A673 (cell line): Measurements from ENCODE around the gene LIMK1. TPM values are rescaled to one million over a fixed set of nuclear protein-coding genes. Genes with fewer than 3 reads are reported as not detected.

Source experiments
- BruUV-seq: library from RNA; stranded (reverse); fragments of 400-500 nt; replicated peaks from 2 replicates; lab custom pipeline; 2021; lab: Mats Ljungman, UMichigan
- CTCF ChIA-PET: fragments of 300-600 bp; sonication (Branson Sonifier 250); formaldehyde crosslinking; loops from one replicate; lab custom pipeline; 2022; ENCODE audit warnings: antibody characterized with exemption; lab: Charles Lee
- POLR2A ChIA-PET: fragments of 300-600 bp; sonication (Branson Sonifier 250); formaldehyde crosslinking; loops from one replicate; lab custom pipeline; 2022; ENCODE audit warnings: antibody characterized with exemption; ENCODE audit not compliant: low non-redundant PET; lab: Charles Lee
- DNase-seq: peaks from one replicate; pipeline ENCODE4 v3.0.0-alpha.2; 2015; ENCODE audit warnings: low spot score
- H3K27ac ChIP-seq: fragments of 200-600 bp; sonication (generic); 2 replicates; pipeline ENCODE4 v1.5.1; 2016; ENCODE audit warnings: mixed run types, low read depth, mild to moderate bottlenecking, mixed read lengths, antibody characterized with exemption, low read length; ENCODE audit not compliant: poor library complexity, severe bottlenecking
- H3K27me3 ChIP-seq: fragments of 200-600 bp; sonication (generic); replicated peaks from 2 replicates; pipeline ENCODE4 v1.6.1; 2017; ENCODE audit warnings: mixed run types, low read depth, mild to moderate bottlenecking, mixed read lengths, antibody characterized with exemption, low read length; ENCODE audit not compliant: insufficient read depth, poor library complexity
- H3K36me3 ChIP-seq: fragments of 200-600 bp; sonication (generic); 2 replicates; pipeline ENCODE4 v1.6.1; 2016; ENCODE audit warnings: mixed run types, mild to moderate bottlenecking, mixed read lengths, antibody characterized with exemption, low read length; ENCODE audit not compliant: insufficient read depth, poor library complexity, severe bottlenecking
- H3K4me1 ChIP-seq: fragments of 200-600 bp; sonication (generic); 2 replicates; pipeline ENCODE4 v1.6.1; 2017; ENCODE audit warnings: mixed run types, mild to moderate bottlenecking, mixed read lengths, antibody characterized with exemption, low read length; ENCODE audit not compliant: insufficient read depth, poor library complexity, severe bottlenecking
- H3K4me3 ChIP-seq: fragments of 200-600 bp; sonication (generic); 2 replicates; pipeline ENCODE4 v1.5.1; 2016; ENCODE audit warnings: low read depth, mixed run types, mild to moderate bottlenecking, mixed read lengths, low read length; ENCODE audit not compliant: poor library complexity, severe bottlenecking
- H3K9me3 ChIP-seq: fragments of 200-600 bp; sonication (generic); 2 replicates; pipeline ENCODE4 v1.6.1; 2016; ENCODE audit warnings: mixed run types, low read depth, mild to moderate bottlenecking, mixed read lengths, antibody characterized with exemption, low read length; ENCODE audit not compliant: poor library complexity, severe bottlenecking
- CTCF ChIP-seq: fragments of 300-800, 200-600 bp; sonication (generic); conservative IDR thresholded peaks from 2 replicates; pipeline ENCODE4 v1.5.1; 2017; ENCODE audit warnings: low read depth, mild to moderate bottlenecking, antibody characterized with exemption, low read length, moderate library complexity, mixed read lengths
- EZH2 ChIP-seq: fragments of 200-600 bp; sonication (generic); IDR thresholded peaks from 2 replicates; pipeline ENCODE4 v1.6.1; 2017; ENCODE audit warnings: borderline replicate concordance, low read depth, mild to moderate bottlenecking, mixed read lengths, antibody characterized with exemption, low read length; ENCODE audit not compliant: poor library complexity, severe bottlenecking
- intact Hi-C: fragments of 100-400 bp; cut with micrococcal nuclease; formaldehyde crosslinking; loops from one replicate; pipeline ENCODE4 v1.10.0; 2022; ENCODE audit not compliant: unreplicated experiment
- total RNA-seq: library from RNA; stranded (reverse); gene quantifications from 2 replicates; pipeline ENCODE4 v1.2.3, GENCODE V29; 2021

LIMK1 gene
- total RNA-seq, 1 experiment from 2014 or later, result 59.3 TPM

GRCh38 chr7:74053589-74054186 is 29.9 kb upstream of the LIMK1 start:
- intact Hi-C loops, result no loop called here
- CTCF ChIA-PET, result no interaction called here
- no peaks in the 10 kb centered on the region for H3K4me1 ChIP-seq
- no peak for TF ChIP-seq CTCF
- TF ChIP-seq EZH2, result no peak
- POLR2A ChIA-PET, result no interaction called here
- no peak overlapping the region for H3K4me3 ChIP-seq
- no peaks in the 10 kb centered on the region for H3K36me3 ChIP-seq
- H3K27me3 ChIP-seq, result no peaks in the 10 kb centered on the region
- no TSS peak for BruUV-seq
- H3K27ac ChIP-seq, result no peak overlapping the region
- H3K9me3 ChIP-seq, result no peaks in the 10 kb centered on the region
- no peak for DNase-seq

- ChIA-PET CTCF (interaction anchor here (0.7 kb wide), 1 partner anchor 121 kb away, joined by 3 read pairs; no protein-coding TSS in a partner anchor), POLR2A (no interaction called here)
- no TSS peak for BruUV-seq
- DNase-seq, result no peak
- Histone ChIP-seq H3K4me1 (no peaks in the 10 kb centered on the region), H3K4me3 (no peak overlapping the region), H3K27me3 (no peaks in the 10 kb centered on the region), H3K27ac (no peak overlapping the region), H3K9me3 (no peaks in the 10 kb centered on the region), H3K36me3 (no peaks in the 10 kb centered on the region)
- TF ChIP-seq CTCF (no peak), EZH2 (no peak)
- intact Hi-C loops, result no loop called here
Measured at GRCh38 chr7:74056096-74056915, 27.3 kb upstream of the LIMK1 start.

DNA sequence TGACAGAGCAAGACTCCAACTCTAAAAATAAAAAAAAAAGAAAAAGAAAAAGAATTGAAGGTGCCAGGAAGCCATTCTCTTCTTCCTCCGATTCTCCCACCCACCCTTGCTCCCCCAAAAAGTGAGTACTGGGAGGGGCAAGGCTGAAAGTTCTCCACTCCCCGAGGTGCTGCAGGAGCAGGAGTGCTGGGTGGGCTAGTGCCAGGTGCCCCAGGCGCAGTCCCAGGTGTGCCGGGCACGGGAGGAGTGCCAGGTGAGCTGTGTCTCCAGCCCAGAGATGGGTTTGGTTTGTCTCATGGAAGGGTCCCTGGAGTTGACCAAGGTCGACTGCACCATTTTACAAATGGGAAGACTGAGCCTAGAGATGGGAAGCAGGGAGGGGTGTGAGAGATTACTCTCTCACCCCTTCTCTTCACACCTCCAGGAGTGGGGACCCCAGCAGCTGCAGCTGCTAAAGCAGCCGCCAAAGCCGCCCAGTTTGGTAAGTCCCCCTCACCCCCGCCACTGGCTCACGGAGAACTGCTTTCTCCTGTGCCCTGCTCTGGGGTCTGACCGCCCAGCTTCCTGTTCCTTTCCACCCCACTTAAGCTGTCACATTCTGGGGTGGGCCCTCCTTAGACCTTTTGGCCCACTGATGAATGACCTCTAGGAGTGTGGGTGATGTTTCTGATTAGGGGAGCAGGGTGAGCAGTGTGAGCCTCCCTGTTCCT is 26.2 kb upstream of the LIMK1 start:
- no TSS peak for BruUV-seq
- Histone ChIP-seq H3K36me3 (no peaks in the 10 kb centered on the region), H3K4me3 (no peak overlapping the region), H3K27me3 (no peaks in the 10 kb centered on the region), H3K4me1 (no peaks in the 10 kb centered on the region), H3K9me3 (no peaks in the 10 kb centered on the region), H3K27ac (no peak overlapping the region)
- ChIA-PET POLR2A (no interaction called here), CTCF (interaction anchor here (0.7 kb wide), 1 partner anchor 120 kb away, joined by 3 read pairs; no protein-coding TSS in a partner anchor)
- no peak for DNase-seq
- intact Hi-C loops, result no loop called here
- TF ChIP-seq CTCF, result no peak
- no peak for TF ChIP-seq EZH2
